Psoas muscle (tissue), 8 donors: ENCODE data around the gene ARRDC2. TPM values are rescaled to one million over a fixed set of nuclear protein-coding genes. Genes with fewer than 3 reads are reported as not detected.
A peak's percentile ranks its signal among the peaks of the same experiment; 100 is the strongest.
"Not testable (repeated sequence)": the region's sequence is repeated elsewhere in the genome, so short reads cannot be mapped to it uniquely, and the experiment has no call there.

Experiments used
- ATAC-seq, 4 donors: fragments of 200-7000 bp; cut with Tn5 transposase; one replicate each; pipeline ENCODE4 v1.9.1; 2020; ENCODE audit warnings: moderate library complexity in 3 of 4, mild to moderate bottlenecking in 2 of 4
- DNase-seq, 2 donors: peaks; one replicate each; pipeline ENCODE4 v3.0.0-alpha.2; 2020
- H3K27ac ChIP-seq: fragments of 200-600 bp; one replicate; pipeline ENCODE4 v1.8.0; 2022
- H3K27me3 ChIP-seq, 3 donors: fragments of 200-600 bp in 1 of 3; one replicate each; pipeline versions ENCODE4 v1.6.1 to v1.8.0; 2013 to 2022; ENCODE audit warnings: low read length in 2 of 3, mild to moderate bottlenecking in 2 of 3, moderate library complexity in 1 of 3; ENCODE audit not compliant: insufficient read depth in 3 of 3
- H3K36me3 ChIP-seq, 2 donors: fragments of 200-600 bp in 1 of 2; one replicate each; pipeline versions ENCODE4 v1.6.1 to v1.8.0; 2013 to 2022; ENCODE audit warnings: low read depth in 1 of 2, mild to moderate bottlenecking in 1 of 2, moderate library complexity in 1 of 2; ENCODE audit not compliant: insufficient read depth in 1 of 2
- H3K4me1 ChIP-seq: fragments of 200-600 bp; one replicate; pipeline ENCODE4 v1.8.0; 2022
- H3K4me3 ChIP-seq: fragments of 200-600 bp; one replicate; pipeline ENCODE4 v1.8.0; 2022; ENCODE audit warnings: mild to moderate bottlenecking
- H3K9me3 ChIP-seq: fragments of 200-600 bp; one replicate; pipeline ENCODE4 v1.8.0; 2022
- WGBS, 3 donors: extraction: QIAGEN DNeasy Blood & Tissue Kit; methylation state at CpG; one replicate each; pipeline versions ENCODE4 v1.1.6 to v1.1.7; 2013; 5-methylcytosine and 5-hydroxymethylcytosine counted together
- intact Hi-C, 2 donors: fragments of 100-400 bp; cut with DNase I; formaldehyde crosslinking; loops; one replicate each; pipeline versions ENCODE4 v1.11.0 to v1.14.2; 2022
- polyA plus RNA-seq, 3 donors: library from polyadenylated mRNA; stranded (reverse); fragments of 200-250 nt; gene quantifications; one replicate each; pipeline ENCODE4 v1.2.3, GENCODE V29; 2013
- total RNA-seq, 4 donors: library from RNA; stranded (reverse); fragmentation: NEBNext Ultra II Directional in 2 of 4; extraction: Animal tissue kit (Norgen Biotek cat#: 25700) in 2 of 4; gene quantifications; one replicate each; pipeline versions ENCODE4 v1.2.1 to v1.2.4, GENCODE V29; 2021 to 2023
- TF ChIP-seq, protein P1 (sequence below): fragments of 200-600 bp; IDR thresholded peaks from one replicate; pipeline ENCODE4 v1.8.0; 2022; ENCODE audit warnings: antibody characterized with exemption
- donor health status: healthy with polysubstance abuse.
- donor health status: DM: no; HTN: no; CAD: no; lungs with moderate emphysema.
- donor health status: Bipolar disorder and iron deficiency.
- donor health status: healthy.
- donor health status: DM: yes; HTN: yes; CAD: no.
- donor health status: DM: no; HTN: no; CAD: no.
- donor health status: DM: no; HTN: no; CAD: no.
- donor health status: DM: yes; HTN: yes; CAD: no.

ARRDC2 gene
- total and polyA plus RNA-seq, 7 donors = 43.4 to 399 (median 173) TPM

DNA sequence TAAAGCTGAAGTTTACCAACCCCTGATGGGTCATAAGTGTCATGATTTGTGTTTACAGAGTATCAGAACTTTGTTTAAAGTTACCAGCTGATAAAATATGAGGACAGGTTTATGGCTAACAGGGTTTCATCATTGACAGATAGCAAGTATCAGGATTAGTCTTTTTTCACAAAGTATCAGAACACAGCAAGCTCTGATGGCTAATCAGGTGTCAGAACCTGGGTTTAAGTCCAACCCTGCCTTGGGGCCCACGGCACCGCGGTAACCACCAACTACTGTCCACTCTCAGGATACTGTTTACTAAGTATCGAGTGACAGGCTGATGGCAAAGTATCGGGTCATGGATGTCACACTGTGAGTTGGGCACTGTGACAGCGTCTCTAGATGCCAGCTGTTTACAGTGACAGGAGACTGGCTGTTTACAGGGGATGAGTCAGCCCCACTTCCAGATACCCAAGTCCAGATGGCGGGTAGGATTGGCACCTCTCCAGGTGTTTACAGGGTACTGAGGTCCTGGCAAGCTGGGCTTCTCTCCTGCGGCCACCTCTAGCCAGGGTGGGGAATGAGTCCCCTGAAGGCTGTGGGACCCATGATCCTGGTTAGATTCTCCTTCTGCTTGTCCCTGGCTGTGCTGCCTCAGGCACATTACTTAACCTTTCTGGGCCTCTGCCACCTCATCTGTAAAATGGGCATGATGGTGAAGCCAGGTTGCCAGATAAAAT is 21.8 kb downstream of the ARRDC2 start:
- ATAC-seq = peak; percentile 91 to 97 (median 96)
- intact Hi-C loops = no loop called here
- TF ChIP-seq, protein P1, sequence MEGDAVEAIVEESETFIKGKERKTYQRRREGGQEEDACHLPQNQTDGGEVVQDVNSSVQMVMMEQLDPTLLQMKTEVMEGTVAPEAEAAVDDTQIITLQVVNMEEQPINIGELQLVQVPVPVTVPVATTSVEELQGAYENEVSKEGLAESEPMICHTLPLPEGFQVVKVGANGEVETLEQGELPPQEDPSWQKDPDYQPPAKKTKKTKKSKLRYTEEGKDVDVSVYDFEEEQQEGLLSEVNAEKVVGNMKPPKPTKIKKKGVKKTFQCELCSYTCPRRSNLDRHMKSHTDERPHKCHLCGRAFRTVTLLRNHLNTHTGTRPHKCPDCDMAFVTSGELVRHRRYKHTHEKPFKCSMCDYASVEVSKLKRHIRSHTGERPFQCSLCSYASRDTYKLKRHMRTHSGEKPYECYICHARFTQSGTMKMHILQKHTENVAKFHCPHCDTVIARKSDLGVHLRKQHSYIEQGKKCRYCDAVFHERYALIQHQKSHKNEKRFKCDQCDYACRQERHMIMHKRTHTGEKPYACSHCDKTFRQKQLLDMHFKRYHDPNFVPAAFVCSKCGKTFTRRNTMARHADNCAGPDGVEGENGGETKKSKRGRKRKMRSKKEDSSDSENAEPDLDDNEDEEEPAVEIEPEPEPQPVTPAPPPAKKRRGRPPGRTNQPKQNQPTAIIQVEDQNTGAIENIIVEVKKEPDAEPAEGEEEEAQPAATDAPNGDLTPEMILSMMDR = no peak
- 18 to 33% (median 23%) methylated on average over 8 of the region's 8 CpGs for WGBS, 3 donors
- no peak overlapping the region for H3K4me3 ChIP-seq
- H3K36me3 ChIP-seq = no peaks in the 10 kb centered on the region
- no peaks in the 10 kb centered on the region for H3K9me3 ChIP-seq
- H3K27ac ChIP-seq = peak overlapping the region; percentile 90
- H3K4me1 ChIP-seq = peaks cover 25% of the 10 kb centered on the region
- DNase-seq = peak; percentile 78 to 92
- H3K27me3 ChIP-seq = no peaks in the 10 kb centered on the region

DNA sequence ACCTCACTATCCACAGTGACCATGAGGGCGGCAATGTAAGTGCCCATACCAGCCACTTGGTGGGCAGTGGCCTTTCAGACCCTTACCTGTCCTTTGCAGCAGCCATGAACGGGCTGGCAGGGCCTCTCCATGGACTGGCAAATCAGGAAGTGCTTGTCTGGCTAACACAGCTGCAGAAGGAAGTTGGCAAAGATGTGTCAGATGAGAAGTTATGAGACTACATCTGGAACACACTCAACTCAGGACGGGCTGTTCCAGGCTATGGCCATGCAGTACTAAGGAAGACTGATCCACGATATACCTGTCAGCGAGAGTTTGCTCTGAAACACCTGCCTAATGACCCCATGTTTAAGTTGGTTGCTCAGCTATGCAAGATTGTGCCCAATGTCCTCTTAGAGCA is 23.4 kb downstream of the ARRDC2 start:
- intact Hi-C loops, H3K4me3 ChIP-seq, H3K9me3 ChIP-seq, H3K27me3 ChIP-seq, H3K36me3 ChIP-seq: not testable (repeated sequence)
- DNase-seq (peak in 1 of 2 donors; percentile 55), ATAC-seq (peak; percentile 34 to 66 (median 53))
- H3K27ac ChIP-seq = peak overlapping the region; percentile 90
- WGBS, 3 donors = 40 to 51% (median 49%) methylated on average over 5 of the region's 5 CpGs
- H3K4me1 ChIP-seq = peaks cover 23% of the 10 kb centered on the region

DNA sequence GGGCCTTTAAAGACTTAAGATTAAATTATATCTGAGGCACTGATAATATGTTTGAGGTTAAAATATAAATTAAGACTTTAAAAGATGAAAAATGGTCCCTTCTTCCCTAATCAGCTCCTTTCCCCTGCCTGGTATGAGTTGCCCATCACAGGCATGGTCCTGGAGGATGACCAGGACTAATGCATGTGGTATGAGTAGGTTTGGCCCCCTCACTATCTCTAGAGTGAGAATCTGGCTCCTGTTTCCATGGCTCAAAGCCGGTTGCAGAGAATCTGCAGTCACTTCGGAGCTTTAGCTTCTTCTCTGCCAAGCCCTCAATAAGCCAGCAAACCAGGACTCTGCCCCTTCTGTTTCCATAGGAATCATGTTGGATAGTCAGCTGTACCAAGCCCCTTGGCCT is 24.1 kb downstream of the ARRDC2 start:
- peaks cover 23% of the 10 kb centered on the region for H3K4me1 ChIP-seq
- H3K27ac ChIP-seq = peak overlapping the region; percentile 90
- intact Hi-C loops, ATAC-seq, H3K4me3 ChIP-seq, DNase-seq, H3K27me3 ChIP-seq, H3K9me3 ChIP-seq, H3K36me3 ChIP-seq: not testable (repeated sequence)
- WGBS, 3 donors = 21 to 43% (median 35%) methylated on average over 2 of the region's 2 CpGs

DNA sequence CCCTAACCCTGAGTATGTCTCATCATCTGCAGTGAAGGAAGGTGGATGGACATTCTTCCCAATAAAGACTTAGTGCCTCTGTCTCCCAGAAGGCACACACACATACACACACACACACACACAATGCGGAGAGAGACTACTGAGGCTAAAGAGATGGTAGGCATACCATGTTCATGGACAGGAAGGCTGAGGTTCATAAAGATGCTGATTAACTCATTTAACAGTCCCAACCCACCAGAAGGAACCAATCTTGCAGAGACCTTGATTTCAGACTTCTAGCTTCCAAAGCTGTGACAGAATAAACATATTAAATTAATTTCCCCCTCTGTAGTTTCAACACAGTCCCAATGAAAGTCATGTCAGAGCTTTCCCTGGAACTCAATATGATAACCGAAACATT is 33.1 kb downstream of the ARRDC2 start:
- no peaks in the 10 kb centered on the region for H3K27me3 ChIP-seq
- WGBS, 3 donors = 92 to 100% (median 98%) methylated on average over 2 of the region's 2 CpGs
- peaks cover 14% of the 10 kb centered on the region for H3K9me3 ChIP-seq
- no peak for DNase-seq
- H3K4me3 ChIP-seq = no peak overlapping the region
- H3K4me1 ChIP-seq = peaks cover 22% of the 10 kb centered on the region
- no peak overlapping the region for H3K27ac ChIP-seq
- intact Hi-C loops = no loop called here
- no peaks in the 10 kb centered on the region for H3K36me3 ChIP-seq
- TF ChIP-seq, protein P1 = no peak
- ATAC-seq = no peak

DNA sequence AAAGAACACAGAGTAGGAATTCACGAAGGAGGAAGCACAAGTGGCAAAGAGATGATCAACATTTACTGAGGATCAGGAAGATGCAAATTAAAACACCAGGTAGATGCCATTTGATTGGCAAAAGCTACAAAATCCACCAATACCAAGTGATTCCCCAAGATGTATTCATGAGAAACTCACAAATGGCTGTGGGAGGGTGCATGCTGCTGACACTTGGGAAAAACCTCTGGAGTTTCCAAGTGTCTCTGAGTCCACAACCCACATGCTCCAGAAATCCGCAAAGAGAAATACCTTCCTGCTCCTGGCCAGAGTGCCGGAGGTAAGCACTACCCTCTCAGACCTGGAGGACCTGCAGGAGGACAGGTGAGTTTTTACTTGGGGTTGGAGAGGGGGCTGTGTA is 35.7 kb downstream of the ARRDC2 start:
- H3K4me1 ChIP-seq = peaks cover 23% of the 10 kb centered on the region
- no peaks in the 10 kb centered on the region for H3K36me3 ChIP-seq
- no peak for ATAC-seq
- TF ChIP-seq, protein P1 = no peak
- DNase-seq = no peak
- H3K27me3 ChIP-seq = no peaks in the 10 kb centered on the region
- no peak overlapping the region for H3K27ac ChIP-seq
- intact Hi-C loops = no loop called here
- H3K9me3 ChIP-seq = peaks cover 14% of the 10 kb centered on the region
- 96 to 99% (median 97%) methylated on average over 3 of the region's 3 CpGs for WGBS, 3 donors
- no peak overlapping the region for H3K4me3 ChIP-seq
